Endothelial cell of umbilical vein (primary cell): ENCODE measurements around the gene CCDC102B.

Experiments
- CTCF ChIP-seq, 2 donors: IDR thresholded peaks; 1 replicate in 1 of 2; 2 replicates in 1 of 2; pipeline ENCODE4 v1.5.1; 2011; ENCODE audit warnings: low read length in 2 of 2, mild to moderate bottlenecking in 2 of 2, moderate library complexity in 2 of 2, control low read depth in 1 of 2, inconsistent platforms in 1 of 2, low read depth in 1 of 2; ENCODE audit not compliant: insufficient read depth in 1 of 2; ENCODE audit errors: extremely low read depth in 1 of 2
- EZH2 ChIP-seq: IDR thresholded peaks from 2 replicates; pipeline ENCODE4 v1.6.1; 2012; ENCODE audit warnings: borderline replicate concordance, low read depth, mild to moderate bottlenecking, moderate library complexity, low read length, inconsistent platforms; ENCODE audit not compliant: severe bottlenecking
- FOS ChIP-seq: IDR thresholded peaks from 2 replicates; pipeline ENCODE4 v1.6.1; 2011; ENCODE audit warnings: mild to moderate bottlenecking, low read length, moderate library complexity, borderline replicate concordance; ENCODE audit not compliant: insufficient read depth
- MAX ChIP-seq: IDR thresholded peaks from 2 replicates; pipeline ENCODE4 v1.6.1; 2011; ENCODE audit not compliant: insufficient read depth, insufficient read length
- MYC ChIP-seq: IDR thresholded peaks from one replicate; pipeline ENCODE4 v1.6.1; 2011; ENCODE audit warnings: mild to moderate bottlenecking, low read depth, low read length
- POLR2A ChIP-seq: IDR thresholded peaks from 2 replicates; pipeline ENCODE4 v1.6.1; 2012; ENCODE audit warnings: low read depth, mild to moderate bottlenecking, control low read depth, low read length
- POLR2AphosphoS5 ChIP-seq: IDR thresholded peaks from 2 replicates; pipeline ENCODE4 v1.6.1; 2012; ENCODE audit warnings: low read depth, mild to moderate bottlenecking, control low read depth, low read length, moderate library complexity; ENCODE audit not compliant: insufficient read depth

- TF ChIP-seq POLR2A, result no peak
- no peak for TF ChIP-seq CTCF (IDR thresholded peaks at IDR 0.05; ENCODE audit: extremely low read depth in 1 of 2, insufficient read depth in 1 of 2, low read depth in 1 of 2, low read length in 2 of 2)
- no peak for TF ChIP-seq FOS
- TF ChIP-seq EZH2, result no peak
- TF ChIP-seq POLR2AphosphoS5, result no peak
- no peak for TF ChIP-seq MYC
- no peak for TF ChIP-seq MAX
These were observed 284.6 kb downstream of the CCDC102B start for GRCh38 chr18:69082499-69082898.
